Astrocyte of the cerebellum (primary cell): Measurements from ENCODE around the gene SSR1.

Source experiments
- DNase-seq: peaks from one replicate; pipeline ENCODE4 v3.0.0-alpha.2; 2011; ENCODE audit warnings: low read depth
- H3K4me3 ChIP-seq: 2 replicates; pipeline ENCODE4 v1.5.1; 2011; ENCODE audit warnings: mild to moderate bottlenecking, low read depth, low read length, moderate library complexity
- CTCF ChIP-seq: IDR thresholded peaks from 2 replicates; pipeline ENCODE4 v1.5.1; 2012; ENCODE audit warnings: low read length, low read depth, moderate library complexity, mild to moderate bottlenecking; ENCODE audit errors: missing control alignments
- in situ Hi-C: cut with HindIII; loops from 2 replicates; pipeline ENCODE4 v1.10.0; 2017; ENCODE audit warnings: low sequenced_read_pairs

SSR1 gene

GRCh38 chr6:7249946-7250643, 62.9 kb downstream of the SSR1 start:
- no peak for TF ChIP-seq CTCF
- H3K4me3 ChIP-seq = no peak overlapping the region
- DNase-seq = no peak
- in situ Hi-C loops = loop anchor here (5.0 kb wide), 1 partner anchor 53 kb away; no protein-coding TSS in a partner anchor

- TF ChIP-seq CTCF = no peak
- in situ Hi-C loops = no loop called here
- peak; percentile 27 for DNase-seq
- no peak overlapping the region for H3K4me3 ChIP-seq
These were observed 63.6 kb downstream of the SSR1 start for GRCh38 chr6:7249391-7249790.

- DNase-seq = no peak
- no peak for TF ChIP-seq CTCF
- in situ Hi-C loops = no loop called here
- no peak overlapping the region for H3K4me3 ChIP-seq
These were observed 65.2 kb downstream of the SSR1 start for GRCh38 chr6:7247828-7248227.

GRCh38 chr6:7247179-7247456, 65.9 kb downstream of the SSR1 start:
- DNase-seq = no peak
- in situ Hi-C loops = no loop called here
- TF ChIP-seq CTCF = no peak
- H3K4me3 ChIP-seq = no peak overlapping the region

- in situ Hi-C loops = no loop called here
These were observed 66.4 kb downstream of the SSR1 start for GRCh38 chr6:7246401-7247178.

More at GRCh38 chr6:7246401-7247178, 66.4 kb downstream of the SSR1 start:
- no peak for DNase-seq
- H3K4me3 ChIP-seq = no peak overlapping the region
- no peak for TF ChIP-seq CTCF
